ENCODE measurements around the gene PLEKHA5. TPM values are rescaled to one million over a fixed set of nuclear protein-coding genes. Genes with fewer than 3 reads are reported as not detected.
"Not testable (repeated sequence)": the region's sequence is repeated elsewhere in the genome, so short reads cannot be mapped to it uniquely, and the experiment has no call there.

PLEKHA5 gene
- total RNA-seq, 1 donor from 2014 or later, result 49.1 TPM

- DNase-seq, result not testable (repeated sequence)
Measured at GRCh38 chr12:19350850-19351249, 221.3 kb downstream of the PLEKHA5 start.

DNA sequence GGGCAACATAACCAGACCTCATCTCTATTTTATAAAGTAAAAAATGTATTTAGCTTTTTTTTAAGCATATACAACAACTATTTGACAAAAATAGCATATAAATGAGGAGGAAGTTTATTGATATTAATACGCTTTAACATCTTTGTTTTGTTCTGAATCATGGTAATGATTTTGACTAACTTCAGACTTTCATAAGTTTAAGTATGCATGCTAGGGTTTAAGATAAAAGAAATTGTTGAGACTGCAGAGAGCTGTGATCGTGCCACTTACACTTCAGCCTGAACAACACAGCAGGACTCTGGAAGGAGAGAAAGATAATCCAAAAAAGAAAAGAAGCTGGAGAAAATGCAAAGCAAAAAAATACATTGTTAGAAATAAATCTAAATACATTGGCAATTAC, 221.8 kb downstream of the PLEKHA5 start:
- no peak for DNase-seq

GRCh38 chr12:19369691-19370148, 240.2 kb downstream of the PLEKHA5 start:
- DNase-seq, result peak; percentile 50

GRCh38 chr12:19373586-19373985, 244.1 kb downstream of the PLEKHA5 start:
- no peak for DNase-seq

DNA sequence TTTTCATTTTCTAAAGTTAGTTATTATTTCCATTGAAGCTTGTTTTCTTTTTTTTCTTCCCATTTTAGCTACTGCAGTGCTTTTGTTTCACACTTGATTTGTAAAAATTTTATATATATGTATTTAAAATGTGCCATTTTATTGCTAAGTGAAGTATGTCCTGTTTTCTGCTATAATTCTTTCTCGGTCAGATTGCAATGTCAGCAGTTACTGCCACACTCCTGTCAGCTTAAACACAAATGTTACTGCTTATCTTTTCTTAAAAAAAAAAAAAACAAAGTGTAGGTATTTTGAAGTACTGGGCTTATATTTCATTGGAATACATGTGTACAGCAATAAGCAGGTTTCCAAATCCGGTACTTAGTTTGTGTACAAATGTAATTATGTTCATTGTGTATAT, 246.4 kb downstream of the PLEKHA5 start:
- DNase-seq, result no peak

DNA sequence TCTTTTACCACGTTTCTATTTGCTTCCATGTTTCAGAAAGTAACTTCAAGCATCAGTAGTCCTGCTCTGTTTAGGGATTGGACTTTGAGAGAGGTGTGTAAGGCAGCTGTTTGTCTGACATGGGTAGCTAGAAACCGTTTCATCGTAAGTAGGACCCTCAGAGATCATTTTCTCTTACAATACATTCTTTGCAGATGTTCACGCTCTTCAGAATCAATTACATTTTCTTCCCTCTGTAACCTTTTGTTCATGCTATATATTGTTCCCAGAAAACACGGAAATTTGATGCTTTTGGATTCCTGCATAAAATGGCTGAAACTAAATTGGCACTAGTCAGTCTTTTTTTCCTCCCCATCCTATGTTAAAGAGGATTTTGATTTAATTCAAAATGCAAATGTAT, 247.2 kb downstream of the PLEKHA5 start:
- DNase-seq, result no peak

DNA sequence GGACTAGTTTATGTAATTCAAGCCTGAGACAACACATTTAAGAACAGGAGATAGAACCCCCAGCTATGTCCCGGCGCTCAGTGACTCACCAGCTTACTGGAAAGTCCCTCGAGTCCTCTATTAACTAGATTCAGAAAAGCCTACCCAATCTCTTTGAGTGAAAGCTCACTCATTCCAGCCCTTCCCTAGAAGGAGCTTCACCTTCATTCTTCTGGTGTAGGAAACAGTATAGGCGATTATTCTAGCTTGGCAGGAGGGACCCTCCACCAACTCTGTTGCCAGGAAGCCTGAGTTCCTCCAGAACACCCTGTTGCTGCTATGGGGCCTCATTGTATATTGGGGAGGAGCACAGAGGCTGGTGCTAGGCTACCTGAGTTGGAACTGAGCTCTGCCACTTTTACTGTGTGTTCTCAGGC, 252.6 kb downstream of the PLEKHA5 start:
- no peak for DNase-seq

- no peak for DNase-seq
Measured at GRCh38 chr12:19382563-19382962, 253.0 kb downstream of the PLEKHA5 start.

DNA sequence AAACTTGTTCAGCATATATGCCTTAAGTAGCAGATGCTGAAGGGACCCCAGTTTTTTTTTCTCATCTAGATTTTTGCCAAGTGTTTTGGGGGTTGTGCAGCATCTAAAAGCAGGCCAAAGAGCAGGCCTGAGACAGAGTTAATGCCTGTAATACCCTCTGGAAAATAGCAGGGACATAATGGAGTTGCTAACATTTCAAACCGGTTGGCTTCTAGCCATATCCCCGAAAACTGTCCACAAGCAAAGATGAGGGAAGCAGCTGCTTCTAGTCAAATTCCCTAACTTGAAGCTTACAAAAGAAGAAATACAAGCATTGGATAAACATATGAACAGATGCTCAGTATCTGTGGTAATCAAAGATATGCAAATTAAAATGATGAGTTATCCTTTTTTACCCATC, 257.6 kb downstream of the PLEKHA5 start:
- DNase-seq, result peak; percentile 48

GRCh38 chr12:19388131-19388549, 258.6 kb downstream of the PLEKHA5 start:
- DNase-seq, result peak; percentile 20

DNA sequence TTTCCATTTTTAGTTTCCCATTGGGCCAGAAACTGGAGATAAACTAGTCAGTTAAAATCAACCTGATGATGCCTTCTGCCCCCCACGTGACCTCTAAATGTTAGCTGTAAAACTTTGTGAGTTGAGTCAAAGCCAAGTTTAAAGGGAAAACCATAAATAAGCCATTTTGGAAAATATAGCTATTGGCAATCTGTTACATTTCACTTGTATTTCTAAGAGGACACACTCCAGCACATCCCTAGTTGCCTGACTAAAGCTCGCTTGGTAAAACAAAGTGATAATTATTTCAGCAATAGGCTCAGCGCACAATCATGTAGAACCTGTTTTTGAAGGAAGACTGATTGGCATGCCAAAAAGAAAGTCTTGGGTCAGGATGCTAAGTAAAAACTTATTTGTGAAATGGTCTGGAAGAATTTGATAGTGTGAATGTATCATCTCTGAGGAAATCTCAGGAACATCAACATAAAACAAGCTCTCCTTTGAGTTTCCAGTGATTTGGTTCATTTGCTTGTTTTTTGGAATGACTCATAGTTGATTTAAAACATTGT, 260.6 kb downstream of the PLEKHA5 start:
- peak; percentile 92 for DNase-seq

DNA sequence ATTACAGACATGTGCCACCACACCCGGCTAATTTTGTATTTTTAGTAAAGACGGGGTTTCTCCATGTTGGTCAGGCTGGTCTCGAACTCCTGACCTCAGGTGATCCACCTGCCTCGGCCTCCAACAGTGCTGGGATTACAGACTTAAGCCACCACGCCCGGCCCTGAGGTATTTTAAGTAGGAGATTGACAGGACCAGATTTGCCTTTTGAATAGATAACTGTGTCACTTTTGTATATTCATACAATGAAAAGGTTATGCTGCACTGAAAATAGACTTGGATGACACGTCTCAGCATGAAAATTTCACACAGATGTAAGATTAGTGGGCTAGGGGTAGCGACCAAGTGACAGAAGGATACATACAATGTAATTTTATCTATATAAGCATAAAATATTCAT, 263.1 kb downstream of the PLEKHA5 start:
- DNase-seq, result not testable (repeated sequence)

GRCh38 chr12:19394385-19394784, 264.9 kb downstream of the PLEKHA5 start:
- DNase-seq, result peak; percentile 32

- DNase-seq, result peak; percentile 19
Measured at GRCh38 chr12:19397534-19397933, 268.0 kb downstream of the PLEKHA5 start.

DNA sequence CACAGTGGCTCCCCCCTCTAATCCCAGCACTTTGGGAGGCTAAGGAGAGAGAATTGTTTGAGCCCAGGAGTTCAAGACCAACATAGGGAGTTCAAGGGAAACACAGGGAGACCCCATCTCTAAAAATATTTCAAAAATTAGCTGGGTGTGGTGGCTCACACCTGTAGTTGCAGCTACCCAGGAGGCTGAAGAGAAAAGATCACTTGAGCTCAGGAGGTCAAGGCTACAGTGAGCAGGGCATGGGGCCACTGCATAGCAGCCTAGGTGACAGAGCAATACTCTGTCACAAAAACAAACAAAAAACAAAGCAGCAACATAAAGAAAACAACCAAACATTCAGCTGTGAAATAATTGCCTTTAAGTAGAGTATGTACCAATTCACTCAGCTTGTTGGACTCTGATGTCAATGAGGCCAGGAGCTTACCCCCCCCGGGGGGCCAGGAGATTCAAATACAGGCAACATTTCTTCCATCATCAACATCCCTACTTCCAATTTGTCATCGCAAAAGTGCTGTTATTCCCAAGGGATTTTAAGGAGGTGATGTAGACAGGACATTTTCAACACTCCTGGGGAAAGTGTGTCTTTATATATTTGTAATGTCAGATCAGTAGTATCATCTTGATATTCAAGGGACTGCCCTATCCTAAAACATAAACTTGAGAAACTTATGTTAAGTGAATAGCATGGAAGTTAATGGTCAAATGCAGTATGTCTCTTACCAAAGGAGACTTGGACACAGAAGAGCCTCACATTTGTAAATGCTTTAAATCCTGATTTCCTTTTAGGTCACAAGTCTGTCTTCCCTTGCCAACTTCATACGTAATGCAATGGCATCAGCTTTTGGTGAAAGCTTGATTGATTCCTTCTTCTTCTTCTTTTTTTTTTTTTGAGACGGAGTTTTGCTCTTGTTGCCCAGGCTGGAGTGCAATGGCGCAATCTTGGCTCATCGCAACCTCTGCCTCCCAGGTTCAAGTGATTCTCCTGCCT, 269.1 kb downstream of the PLEKHA5 start:
- peak; percentile 70 for DNase-seq

GRCh38 chr12:19400649-19401285, 271.2 kb downstream of the PLEKHA5 start:
- not testable (repeated sequence) for DNase-seq

- DNase-seq, result no peak
Measured at GRCh38 chr12:19402211-19402610, 272.7 kb downstream of the PLEKHA5 start.

- peak; percentile 31 for DNase-seq
Measured at GRCh38 chr12:19402743-19403431, 273.4 kb downstream of the PLEKHA5 start.

- no peak for DNase-seq
Measured at GRCh38 chr12:19404242-19404880, 274.8 kb downstream of the PLEKHA5 start.

DNA sequence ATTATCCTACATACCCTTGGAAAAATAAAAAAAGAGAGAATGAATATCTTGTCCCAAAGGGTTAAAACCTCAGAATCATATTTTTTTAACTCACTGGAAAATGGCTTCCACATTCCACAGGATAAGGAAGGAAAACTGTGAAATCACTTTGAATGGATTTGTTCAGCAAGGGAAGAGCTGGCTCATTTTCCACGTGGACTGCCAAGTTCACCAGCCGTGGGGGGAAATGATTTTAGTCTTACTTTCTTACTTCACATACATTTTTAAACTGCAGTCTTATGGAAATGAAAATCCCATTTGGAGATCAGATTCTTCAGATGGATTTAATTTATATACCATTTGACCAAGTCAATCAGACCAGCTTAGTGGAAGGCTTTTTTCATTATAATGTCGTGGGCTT, 279.8 kb downstream of the PLEKHA5 start:
- DNase-seq, result peak; percentile 82

DNA sequence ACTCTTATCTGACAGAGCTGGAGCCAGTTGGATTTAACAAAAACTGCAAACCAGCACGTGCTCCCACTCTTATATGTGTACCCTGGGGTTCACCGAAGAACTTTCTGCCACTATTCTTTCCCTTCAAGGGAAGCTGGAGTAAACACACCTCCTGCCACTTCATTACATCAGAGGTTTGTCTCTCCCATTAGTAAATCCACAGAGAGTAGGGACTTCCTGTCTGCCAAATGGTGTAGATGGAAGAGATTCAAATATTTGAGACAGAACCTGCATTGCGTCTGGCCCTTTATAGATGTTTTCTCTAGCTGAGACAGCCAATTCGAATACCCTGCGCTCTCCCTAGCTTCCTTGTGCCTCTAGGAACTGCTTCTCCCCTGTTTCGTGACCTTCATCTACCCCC, 280.7 kb downstream of the PLEKHA5 start:
- no peak for DNase-seq

Measured in skin of body (tissue), 2 donors.